Smooth muscle cell (in vitro differentiated cells): ENCODE data around the gene GABBR1. TPM values are rescaled to one million over a fixed set of nuclear protein-coding genes. Genes with fewer than 3 reads are reported as not detected.
A peak's percentile ranks its signal among the peaks of the same experiment; 100 is the strongest.

Experiments
- DNase-seq: peaks from one replicate; lab custom pipeline; 2025; ENCODE audit not compliant: unreplicated experiment; lab: John Stamatoyannopoulos, UW
- H2AFZ ChIP-seq: fragments of 200-600 bp; sonication (generic); 2 replicates; pipeline ENCODE4 v1.6.0; 2016; ENCODE audit warnings: antibody characterized with exemption, low read depth, mild to moderate bottlenecking
- H3F3A ChIP-seq: fragments of 200-600 bp; sonication (generic); 2 replicates; pipeline ENCODE4 v1.6.0; 2017; ENCODE audit warnings: antibody characterized with exemption, low read depth
- H3K27ac ChIP-seq: fragments of 200-600 bp; sonication (generic); 2 replicates; pipeline ENCODE4 v1.5.1; 2016; ENCODE audit warnings: low read depth, mild to moderate bottlenecking
- H3K27me3 ChIP-seq: fragments of 200-600 bp; sonication (generic); 2 replicates; pipeline ENCODE4 v1.6.1; 2016; ENCODE audit warnings: low read depth, mild to moderate bottlenecking
- H3K36me3 ChIP-seq: fragments of 200-600 bp; sonication (generic); 2 replicates; pipeline ENCODE4 v1.5.1; 2016; ENCODE audit warnings: low read depth
- H3K4me1 ChIP-seq: fragments of 200-600 bp; sonication (generic); 2 replicates; pipeline ENCODE4 v1.5.1; 2016; ENCODE audit warnings: low read depth
- H3K4me2 ChIP-seq: fragments of 200-600 bp; sonication (generic); 2 replicates; pipeline ENCODE4 v1.6.0; 2016; ENCODE audit warnings: mild to moderate bottlenecking
- H3K4me3 ChIP-seq: fragments of 200-600 bp; sonication (generic); 2 replicates; pipeline ENCODE4 v1.5.1; 2016; ENCODE audit warnings: mild to moderate bottlenecking
- H3K79me2 ChIP-seq: fragments of 200-600 bp; sonication (generic); 2 replicates; pipeline ENCODE4 v1.6.0; 2016; ENCODE audit warnings: low read depth, mild to moderate bottlenecking
- H3K9ac ChIP-seq: fragments of 200-600 bp; sonication (generic); 2 replicates; pipeline ENCODE4 v1.6.0; 2016; ENCODE audit warnings: low read depth
- H3K9me3 ChIP-seq: fragments of 200-600 bp; sonication (generic); replicated peaks from 2 replicates; pipeline ENCODE4 v1.5.1; 2016; ENCODE audit warnings: low read depth
- H4K20me1 ChIP-seq: fragments of 200-600 bp; sonication (generic); 2 replicates; pipeline ENCODE4 v1.6.0; 2016; ENCODE audit warnings: low read depth
- WGBS: methylation state at CpG from one replicate; pipeline ENCODE4 v1.1.7; 2016; ENCODE audit warnings: low lambda C conversion rate; 5-methylcytosine and 5-hydroxymethylcytosine counted together
- polyA plus RNA-seq: library from polyadenylated mRNA; unstranded; fragments of >200 nt; fragmentation: Nextera tagmentation; extraction: Ambion mirVana; gene quantifications from 2 replicates; pipeline ENCODE4 v1.2.1, GENCODE V29; 2016
- total RNA-seq: library from RNA; depleted of rRNA; stranded (reverse); fragments of >200 nt; gene quantifications from 2 replicates; pipeline ENCODE4 v1.2.3, GENCODE V29; 2014
- TF ChIP-seq, protein P1 (sequence below): fragments of 200-600 bp; sonication (generic); IDR thresholded peaks from 2 replicates; pipeline ENCODE4 v1.5.1; 2017; ENCODE audit warnings: borderline replicate concordance, mild to moderate bottlenecking, antibody characterized with exemption; ENCODE audit not compliant: insufficient read depth, poor library complexity, severe bottlenecking

The GABBR1 gene
- total and polyA plus RNA-seq, 2 experiments from 2014 or later = 13.2 to 26.0 TPM

DNA sequence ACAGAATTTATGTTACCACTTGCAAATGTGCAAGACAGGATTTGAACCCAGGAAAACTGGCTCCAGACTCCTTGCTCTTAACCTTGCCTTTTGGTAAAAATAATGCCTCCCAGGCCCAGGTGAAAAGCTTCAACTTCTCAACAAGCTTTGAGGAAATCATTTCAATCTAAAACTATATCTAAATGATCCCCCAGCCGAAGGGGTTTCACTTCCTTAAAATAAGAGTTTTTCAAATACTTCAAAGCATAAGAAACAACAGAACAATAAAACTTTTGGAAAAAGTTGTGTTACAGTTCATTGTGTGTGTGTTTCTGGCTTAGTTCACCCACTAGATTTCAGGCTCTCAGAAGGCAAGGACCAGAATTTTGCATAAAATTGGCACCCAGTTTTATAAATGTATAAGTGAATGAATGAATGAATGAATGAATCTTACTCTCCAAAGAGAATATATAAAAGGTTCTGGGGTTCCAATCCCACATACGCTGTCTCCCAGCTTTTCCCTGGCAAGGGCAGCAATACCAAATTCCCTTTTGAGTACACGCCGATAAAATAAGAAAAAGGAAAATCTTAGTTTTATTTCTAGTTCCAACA lies 42.7 kb downstream of the GABBR1 start:
- Histone ChIP-seq H2AFZ (no peak overlapping the region), H3K27me3 (no peaks in the 10 kb centered on the region), H3K36me3 (no peaks in the 10 kb centered on the region), H3F3A (peaks cover 7% of the 10 kb centered on the region), H3K4me1 (no peaks in the 10 kb centered on the region), H3K9me3 (no peaks in the 10 kb centered on the region), H3K79me2 (no peaks in the 10 kb centered on the region), H3K4me3 (no peak overlapping the region), H3K4me2 (no peak overlapping the region), H3K27ac (no peak overlapping the region), H4K20me1 (no peaks in the 10 kb centered on the region), H3K9ac (no peak overlapping the region)
- 93% methylated on average over 4 of the region's 4 CpGs for WGBS
- DNase-seq = no peak
- TF ChIP-seq, protein P1, sequence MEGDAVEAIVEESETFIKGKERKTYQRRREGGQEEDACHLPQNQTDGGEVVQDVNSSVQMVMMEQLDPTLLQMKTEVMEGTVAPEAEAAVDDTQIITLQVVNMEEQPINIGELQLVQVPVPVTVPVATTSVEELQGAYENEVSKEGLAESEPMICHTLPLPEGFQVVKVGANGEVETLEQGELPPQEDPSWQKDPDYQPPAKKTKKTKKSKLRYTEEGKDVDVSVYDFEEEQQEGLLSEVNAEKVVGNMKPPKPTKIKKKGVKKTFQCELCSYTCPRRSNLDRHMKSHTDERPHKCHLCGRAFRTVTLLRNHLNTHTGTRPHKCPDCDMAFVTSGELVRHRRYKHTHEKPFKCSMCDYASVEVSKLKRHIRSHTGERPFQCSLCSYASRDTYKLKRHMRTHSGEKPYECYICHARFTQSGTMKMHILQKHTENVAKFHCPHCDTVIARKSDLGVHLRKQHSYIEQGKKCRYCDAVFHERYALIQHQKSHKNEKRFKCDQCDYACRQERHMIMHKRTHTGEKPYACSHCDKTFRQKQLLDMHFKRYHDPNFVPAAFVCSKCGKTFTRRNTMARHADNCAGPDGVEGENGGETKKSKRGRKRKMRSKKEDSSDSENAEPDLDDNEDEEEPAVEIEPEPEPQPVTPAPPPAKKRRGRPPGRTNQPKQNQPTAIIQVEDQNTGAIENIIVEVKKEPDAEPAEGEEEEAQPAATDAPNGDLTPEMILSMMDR = no peak

- no peak overlapping the region for H3K4me2 ChIP-seq
- 29% methylated on average over 3 of the region's 3 CpGs for WGBS
Observed at GRCh38 chr6:29589423-29590048, 43.4 kb downstream of the GABBR1 start.

DNA sequence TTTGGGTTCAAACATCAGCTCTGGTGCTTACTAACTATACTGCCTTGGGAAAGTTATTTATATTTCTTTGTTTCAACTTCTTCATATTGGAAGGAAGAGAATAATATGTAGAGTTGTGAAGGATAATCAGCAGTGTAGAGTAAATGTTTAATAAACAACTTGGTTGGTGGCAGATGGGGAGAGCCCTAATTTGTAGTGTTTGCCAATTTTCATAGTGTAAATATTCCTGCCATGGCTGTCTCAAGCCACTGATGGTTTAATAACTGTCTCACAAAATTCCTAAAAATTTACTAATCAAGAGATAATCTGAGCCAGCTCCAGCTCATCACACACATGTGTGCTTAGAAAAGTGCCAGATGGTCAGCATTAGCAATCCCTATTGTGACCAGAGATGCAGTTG lies 48.2 kb downstream of the GABBR1 start, which contains the start of gene OR2H2:
OR2H2 (plus strand) TSS at position 301 of the 400 bp plus-strand sequence. CDS start 2,824 bp downstream, outside the sequence.
- no peaks in the 10 kb centered on the region for H3F3A ChIP-seq
- DNase-seq = no peak
- TF ChIP-seq, protein P1 = no peak
- no peak within 1 kb of the TSS for H3K9ac ChIP-seq
- no peaks in the 10 kb centered on the region for H3K79me2 ChIP-seq
- H3K4me1 ChIP-seq = no peaks in the 10 kb centered on the region
- no peak within 1 kb of the TSS for H2AFZ ChIP-seq
- H3K4me3 ChIP-seq = no peak within 1 kb of the TSS
- H3K36me3 ChIP-seq = no peaks in the 10 kb centered on the region
- no peaks in the 10 kb centered on the region for H3K27me3 ChIP-seq
- no peaks in the 10 kb centered on the region for H3K9me3 ChIP-seq
- no peaks in the 10 kb centered on the region for H4K20me1 ChIP-seq
- H3K27ac ChIP-seq = no peak within 1 kb of the TSS
- no peak within 1 kb of the TSS for H3K4me2 ChIP-seq

More at GRCh38 chr6:29589423-29590048, 43.4 kb downstream of the GABBR1 start:
- no peak overlapping the region for H3K4me3 ChIP-seq
- H3K9me3 ChIP-seq = no peaks in the 10 kb centered on the region
- H3F3A ChIP-seq = peaks cover 7% of the 10 kb centered on the region
- no peaks in the 10 kb centered on the region for H3K27me3 ChIP-seq
- H3K9ac ChIP-seq = no peak overlapping the region
- H3K27ac ChIP-seq = no peak overlapping the region
- no peaks in the 10 kb centered on the region for H3K79me2 ChIP-seq
- no peak for DNase-seq
- H3K4me1 ChIP-seq = no peaks in the 10 kb centered on the region
- no peaks in the 10 kb centered on the region for H4K20me1 ChIP-seq
- H2AFZ ChIP-seq = no peak overlapping the region
- no peaks in the 10 kb centered on the region for H3K36me3 ChIP-seq
- TF ChIP-seq, protein P1 = peak; percentile 86
